ENCODE results near the gene KRTCAP2. TPM values are rescaled to one million over a fixed set of nuclear protein-coding genes. Genes with fewer than 3 reads are reported as not detected.

KRTCAP2 gene
- total RNA-seq, 1 donor from 2014 or later = 108 TPM

DNA sequence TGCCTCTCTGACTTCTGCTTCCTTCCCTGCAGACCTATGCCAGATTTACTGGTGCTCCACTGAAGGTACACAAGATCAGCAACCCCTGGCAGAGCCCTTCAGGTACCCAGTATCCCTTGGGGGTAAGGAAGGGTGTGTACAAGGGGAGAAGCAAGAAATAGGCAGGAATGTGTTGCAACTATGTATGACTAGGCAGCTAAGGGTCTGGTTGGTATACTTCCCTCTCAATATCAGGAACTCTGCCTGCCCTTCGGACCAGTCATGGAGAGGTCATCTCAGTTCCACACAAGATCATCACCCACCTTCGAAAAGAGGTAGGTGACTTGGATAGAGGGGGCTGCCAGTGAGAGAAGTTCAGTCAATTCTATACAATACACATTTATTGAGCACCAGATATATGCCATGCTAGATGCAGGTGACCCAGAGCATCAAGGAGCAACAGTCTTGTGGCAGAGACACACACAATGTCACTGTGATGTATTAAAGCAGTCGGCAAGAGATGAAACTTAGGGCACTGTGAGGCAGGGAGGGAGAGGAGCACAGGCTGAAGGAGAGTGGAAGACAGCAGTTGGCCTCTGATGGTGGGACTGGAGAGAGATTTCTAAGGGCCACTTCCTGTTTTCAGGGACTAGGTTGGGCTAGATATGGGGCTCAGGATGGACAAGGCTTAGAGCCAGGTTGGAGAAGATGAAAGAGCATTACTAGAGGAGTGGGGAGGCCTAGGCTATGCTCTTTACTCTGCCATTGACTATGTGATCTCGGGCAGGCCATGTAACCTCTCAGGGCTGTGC is 37.4 kb upstream of the KRTCAP2 start:
- Mint-ChIP-seq H3K4me1 (ENCODE audit: low read depth, unreplicated experiment) (peaks cover 13% of the 10 kb centered on the region), H3K36me3 (ENCODE audit: unreplicated experiment) (peaks cover 4% of the 10 kb centered on the region), H3K27ac (ENCODE audit: unreplicated experiment) (peak overlapping the region; percentile 6), H3K9me3 (ENCODE audit: unreplicated experiment) (peaks cover 26% of the 10 kb centered on the region), H3K4me3 (ENCODE audit: unreplicated experiment) (peak overlapping the region; percentile 54), H3K27me3 (ENCODE audit: unreplicated experiment) (peaks cover 20% of the 10 kb centered on the region)
- no peak for DNase-seq
- no peak for TF ChIP-seq CTCF (IDR thresholded peaks at IDR 0.05; ENCODE audit: partially characterized antibody, unreplicated experiment)

GRCh38 chr1:155209312-155209721 is 36.2 kb upstream of the KRTCAP2 start:
- Mint-ChIP-seq H3K9me3 (ENCODE audit: unreplicated experiment) (peaks cover 25% of the 10 kb centered on the region), H3K4me1 (ENCODE audit: low read depth, unreplicated experiment) (peaks cover 14% of the 10 kb centered on the region)

GRCh38 chr1:155208541-155209311 is 35.6 kb upstream of the KRTCAP2 start, which contains the start of gene MTX1:
MTX1 (plus strand) TSS chr1:155208695; CDS start chr1:155208805, 110 bp downstream.
- Mint-ChIP-seq H3K4me1 (ENCODE audit: low read depth, unreplicated experiment) (peaks cover 14% of the 10 kb centered on the region), H3K4me3 (ENCODE audit: unreplicated experiment) (peak within 1 kb of the TSS; percentile 90), H3K36me3 (ENCODE audit: unreplicated experiment) (peaks cover 4% of the 10 kb centered on the region), H3K27ac (ENCODE audit: unreplicated experiment) (peak within 1 kb of the TSS; percentile 99), H3K27me3 (ENCODE audit: unreplicated experiment) (peaks cover 20% of the 10 kb centered on the region), H3K9me3 (ENCODE audit: unreplicated experiment) (peaks cover 25% of the 10 kb centered on the region)
- DNase-seq = peak; percentile 95
- no peak for TF ChIP-seq CTCF (IDR thresholded peaks at IDR 0.05; ENCODE audit: partially characterized antibody, unreplicated experiment)

More at GRCh38 chr1:155209312-155209721, 36.2 kb upstream of the KRTCAP2 start:
- Mint-ChIP-seq H3K27ac (ENCODE audit: unreplicated experiment) (peak overlapping the region; percentile 92), H3K36me3 (ENCODE audit: unreplicated experiment) (peaks cover 4% of the 10 kb centered on the region), H3K27me3 (ENCODE audit: unreplicated experiment) (peaks cover 20% of the 10 kb centered on the region), H3K4me3 (ENCODE audit: unreplicated experiment) (peak overlapping the region; percentile 90)
- no peak for TF ChIP-seq CTCF (IDR thresholded peaks at IDR 0.05; ENCODE audit: partially characterized antibody, unreplicated experiment)
- DNase-seq = no peak

GRCh38 chr1:155207806-155208540 is 34.9 kb upstream of the KRTCAP2 start, which contains the start of gene THBS3:
THBS3 (minus strand) TSS chr1:155207897; CDS start chr1:155207876, 21 bp downstream.
- Mint-ChIP-seq H3K36me3 (ENCODE audit: unreplicated experiment) (peaks cover 4% of the 10 kb centered on the region), H3K9me3 (ENCODE audit: unreplicated experiment) (peaks cover 25% of the 10 kb centered on the region), H3K4me1 (ENCODE audit: low read depth, unreplicated experiment) (peaks cover 14% of the 10 kb centered on the region), H3K27me3 (ENCODE audit: unreplicated experiment) (peaks cover 20% of the 10 kb centered on the region), H3K27ac (ENCODE audit: unreplicated experiment) (peak within 1 kb of the TSS; percentile 99), H3K4me3 (ENCODE audit: unreplicated experiment) (peak within 1 kb of the TSS; percentile 90)
- DNase-seq = peak; percentile 82
- no peak for TF ChIP-seq CTCF (IDR thresholded peaks at IDR 0.05; ENCODE audit: partially characterized antibody, unreplicated experiment)

Data from glutamatergic neuron (in vitro differentiated cells).